ENCODE results near the gene SPNS3.

SPNS3 gene

DNA sequence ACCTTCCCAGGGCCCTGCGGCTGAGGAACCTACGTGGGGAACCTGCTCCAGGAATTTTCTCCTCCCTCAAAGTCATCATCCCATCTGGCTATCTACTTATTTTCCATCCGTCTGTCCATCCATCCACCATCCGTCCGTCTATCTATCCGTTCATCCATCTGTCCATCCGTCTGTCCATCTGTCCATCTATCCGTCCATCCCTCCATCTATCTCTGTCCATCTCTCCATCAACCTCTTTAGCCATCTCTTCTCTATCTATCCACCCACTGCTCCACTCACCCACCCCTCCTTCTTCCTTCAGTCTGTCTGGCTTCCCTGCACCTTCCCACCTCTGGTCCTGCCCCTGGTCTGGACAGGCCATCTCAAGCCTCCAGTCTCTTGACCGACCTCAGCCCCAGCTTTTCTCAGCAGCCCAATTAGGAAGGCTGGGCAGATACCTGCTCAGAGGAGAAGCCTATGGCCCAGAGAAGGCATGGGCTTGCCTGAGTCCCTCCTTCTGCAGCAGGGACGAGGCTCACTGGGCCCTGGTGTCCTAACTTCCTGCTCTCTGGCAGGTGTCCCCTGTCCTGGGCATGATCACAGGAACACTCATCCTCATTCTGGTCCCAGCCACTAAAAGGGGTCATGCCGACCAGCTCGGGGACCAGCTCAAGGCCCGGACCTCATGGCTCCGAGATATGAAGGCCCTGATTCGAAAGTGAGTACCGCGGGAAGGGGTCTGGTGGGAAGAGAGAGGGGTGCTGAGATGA is 98.4 kb downstream of the SPNS3 start:
- TF ChIP-seq, protein P1, sequence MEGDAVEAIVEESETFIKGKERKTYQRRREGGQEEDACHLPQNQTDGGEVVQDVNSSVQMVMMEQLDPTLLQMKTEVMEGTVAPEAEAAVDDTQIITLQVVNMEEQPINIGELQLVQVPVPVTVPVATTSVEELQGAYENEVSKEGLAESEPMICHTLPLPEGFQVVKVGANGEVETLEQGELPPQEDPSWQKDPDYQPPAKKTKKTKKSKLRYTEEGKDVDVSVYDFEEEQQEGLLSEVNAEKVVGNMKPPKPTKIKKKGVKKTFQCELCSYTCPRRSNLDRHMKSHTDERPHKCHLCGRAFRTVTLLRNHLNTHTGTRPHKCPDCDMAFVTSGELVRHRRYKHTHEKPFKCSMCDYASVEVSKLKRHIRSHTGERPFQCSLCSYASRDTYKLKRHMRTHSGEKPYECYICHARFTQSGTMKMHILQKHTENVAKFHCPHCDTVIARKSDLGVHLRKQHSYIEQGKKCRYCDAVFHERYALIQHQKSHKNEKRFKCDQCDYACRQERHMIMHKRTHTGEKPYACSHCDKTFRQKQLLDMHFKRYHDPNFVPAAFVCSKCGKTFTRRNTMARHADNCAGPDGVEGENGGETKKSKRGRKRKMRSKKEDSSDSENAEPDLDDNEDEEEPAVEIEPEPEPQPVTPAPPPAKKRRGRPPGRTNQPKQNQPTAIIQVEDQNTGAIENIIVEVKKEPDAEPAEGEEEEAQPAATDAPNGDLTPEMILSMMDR (IDR thresholded peaks at IDR 0.05; ENCODE audit: insufficient read depth, low read length, missing control alignments), result no peak
- H3K4me3 ChIP-seq (ENCODE audit: low read depth, low read length), result no peak overlapping the region
- DNase-seq (ENCODE audit: low read depth, low spot score), result no peak
- ChIA-PET CTCF (no interaction called here), POLR2A (no interaction called here)

DNA sequence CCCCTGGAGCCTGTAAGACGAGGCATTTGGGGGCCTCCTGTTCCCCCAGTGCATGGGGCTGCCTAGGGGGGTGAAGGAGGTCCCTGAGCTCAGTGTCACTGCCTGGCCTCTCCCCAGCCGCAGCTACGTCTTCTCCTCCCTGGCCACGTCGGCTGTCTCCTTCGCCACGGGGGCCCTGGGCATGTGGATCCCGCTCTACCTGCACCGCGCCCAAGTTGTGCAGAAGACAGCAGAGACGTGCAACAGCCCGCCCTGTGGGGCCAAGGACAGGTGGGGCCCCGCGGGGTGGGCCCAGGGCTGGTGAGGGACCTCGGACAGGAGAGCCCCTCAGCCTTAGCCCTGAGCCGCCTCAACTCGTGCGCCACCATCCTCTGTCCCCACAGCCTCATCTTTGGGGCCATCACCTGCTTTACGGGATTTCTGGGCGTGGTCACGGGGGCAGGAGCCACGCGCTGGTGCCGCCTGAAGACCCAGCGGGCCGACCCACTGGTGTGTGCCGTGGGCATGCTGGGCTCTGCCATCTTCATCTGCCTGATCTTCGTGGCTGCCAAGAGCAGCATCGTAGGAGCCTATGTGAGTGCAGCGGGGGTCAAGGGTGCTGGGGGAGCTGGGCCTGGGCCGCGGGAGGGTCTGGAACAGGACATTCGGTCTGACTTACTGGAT is 99.3 kb downstream of the SPNS3 start:
- no peak for DNase-seq (ENCODE audit: low read depth, low spot score)
- ChIA-PET POLR2A (no interaction called here), CTCF (no interaction called here)

DNA sequence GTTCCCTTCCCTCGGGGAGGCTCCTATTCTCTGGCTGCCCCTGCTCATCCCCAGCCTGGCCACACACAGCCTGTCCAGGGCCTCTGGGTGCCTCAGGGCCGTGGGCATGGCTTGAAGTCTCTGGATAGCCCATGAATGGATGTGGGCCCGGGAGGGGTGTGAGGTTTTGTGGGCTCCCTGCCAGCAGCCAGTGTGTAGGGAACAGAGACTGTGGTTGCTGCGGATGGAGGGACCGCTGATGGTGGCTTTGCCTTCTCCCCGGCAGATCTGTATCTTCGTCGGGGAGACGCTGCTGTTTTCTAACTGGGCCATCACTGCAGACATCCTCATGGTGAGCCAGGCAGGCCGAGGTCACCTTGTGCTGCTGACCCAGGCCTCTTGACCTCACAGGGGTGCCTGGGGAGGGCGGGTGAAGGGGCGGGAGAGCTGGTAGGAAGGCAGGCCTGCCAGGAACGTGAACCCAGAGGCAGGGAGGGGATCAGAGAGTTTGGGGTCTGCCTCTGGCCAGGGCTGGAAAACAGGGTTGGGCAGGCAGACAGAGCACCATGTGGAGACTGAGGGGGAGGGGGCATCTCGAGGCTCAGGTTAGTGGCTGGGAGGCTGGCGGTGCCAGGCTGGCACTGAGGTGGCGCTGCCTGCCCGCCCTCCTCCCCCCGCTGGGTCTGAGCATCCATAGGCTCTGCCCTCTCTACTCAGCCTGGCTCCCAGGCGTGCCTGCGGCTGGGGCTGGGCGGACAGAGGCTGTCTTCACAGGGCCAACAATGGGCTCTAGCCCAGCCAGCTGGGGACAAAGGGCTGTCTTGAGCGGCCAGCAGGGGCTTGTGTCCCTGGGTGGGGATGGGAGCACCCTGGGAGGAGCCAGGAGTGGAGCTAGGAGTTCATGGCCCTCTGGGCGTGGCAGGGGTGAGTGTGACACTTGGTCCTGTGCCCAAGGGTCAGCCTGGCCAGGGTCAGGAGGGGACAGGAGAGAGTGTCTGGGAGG is 100.1 kb downstream of the SPNS3 start:
- no peak overlapping the region for H3K4me3 ChIP-seq (ENCODE audit: low read depth, low read length)
- no peak for DNase-seq (ENCODE audit: low read depth, low spot score)
- TF ChIP-seq, protein P1 (IDR thresholded peaks at IDR 0.05; ENCODE audit: insufficient read depth, low read length, missing control alignments), result no peak
- ChIA-PET CTCF (no interaction called here), POLR2A (no interaction called here)

More for the DNA sequence above, 99.3 kb downstream of the SPNS3 start:
- TF ChIP-seq, protein P1 (IDR thresholded peaks at IDR 0.05; ENCODE audit: insufficient read depth, low read length, missing control alignments), result no peak
- no peak overlapping the region for H3K4me3 ChIP-seq (ENCODE audit: low read depth, low read length)

DNA sequence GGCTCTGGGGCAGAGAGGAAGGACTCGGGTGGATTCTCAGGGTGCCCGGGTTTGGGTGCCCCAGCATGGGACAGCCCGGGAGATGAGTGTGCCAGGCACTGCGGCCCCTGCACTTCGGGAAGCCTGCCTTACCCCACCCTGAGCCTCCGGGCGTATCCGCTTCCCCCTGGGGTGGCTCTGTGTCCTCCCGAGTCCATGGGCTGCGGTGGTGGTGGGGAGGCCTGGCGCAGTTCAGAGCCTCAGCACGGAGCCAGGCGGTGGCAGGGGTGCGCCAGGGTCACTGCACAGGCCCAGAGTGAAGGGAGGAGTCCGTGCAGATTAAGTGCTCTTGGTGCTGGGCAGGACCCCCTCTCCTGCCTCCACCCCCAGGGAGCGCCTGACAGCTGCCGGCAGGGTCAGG is 100.8 kb downstream of the SPNS3 start:
- DNase-seq (ENCODE audit: low read depth, low spot score), result no peak
- TF ChIP-seq, protein P1 (IDR thresholded peaks at IDR 0.05; ENCODE audit: insufficient read depth, low read length, missing control alignments), result no peak
- no peak overlapping the region for H3K4me3 ChIP-seq (ENCODE audit: low read depth, low read length)
- CTCF ChIA-PET, result interaction anchor here (0.8 kb wide), 1 partner anchor 31 kb away, joined by 3 read pairs; no protein-coding TSS in a partner anchor
- POLR2A ChIA-PET, result interaction anchor here (0.8 kb wide), 1 partner anchor 10 kb away, joined by 5 read pairs; no protein-coding TSS in a partner anchor

DNA sequence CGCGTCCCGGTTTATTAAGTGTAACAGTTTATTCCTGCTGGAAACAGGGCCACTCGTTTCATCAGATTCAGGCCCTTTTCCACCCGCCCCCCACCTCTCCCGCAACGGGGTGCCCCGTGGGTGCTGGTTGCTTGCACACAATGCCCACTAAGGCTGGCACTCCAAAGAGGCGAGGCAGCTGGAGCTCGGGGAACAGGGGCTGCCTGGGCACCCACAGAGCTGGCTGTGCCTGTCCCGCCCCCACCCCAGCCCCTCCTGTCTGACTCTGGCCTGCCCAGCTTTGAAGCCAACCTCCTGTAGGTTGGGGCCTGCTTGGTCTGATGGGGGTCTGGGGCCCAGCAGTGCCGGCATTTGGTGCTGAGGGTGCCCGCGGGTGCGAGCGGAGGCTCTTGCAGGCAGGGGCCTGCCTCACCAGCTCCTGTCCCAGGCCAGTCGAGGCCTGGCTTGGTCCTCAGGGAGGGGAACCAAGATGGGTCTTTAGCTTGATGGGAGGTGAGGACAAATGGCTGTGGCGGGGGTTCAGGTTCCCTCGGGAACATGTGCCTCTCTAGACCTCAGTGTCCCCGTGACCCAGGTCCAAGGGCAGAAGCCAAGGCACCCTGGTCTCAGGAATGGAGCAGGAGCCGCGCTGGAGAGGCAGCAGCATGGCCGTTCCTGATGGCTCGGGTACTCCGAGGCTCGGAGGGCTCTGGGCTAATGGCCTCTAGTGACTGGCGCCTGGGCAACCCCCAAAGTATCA is 101.4 kb downstream of the SPNS3 start:
- ChIA-PET CTCF (interaction anchor here (0.8 kb wide), 1 partner anchor 30 kb away, joined by 3 read pairs; no protein-coding TSS in a partner anchor), POLR2A (interaction anchor here (0.8 kb wide), 1 partner anchor 10 kb away, joined by 5 read pairs; no protein-coding TSS in a partner anchor)
- TF ChIP-seq, protein P1 (IDR thresholded peaks at IDR 0.05; ENCODE audit: insufficient read depth, low read length, missing control alignments), result no peak
- no peak for DNase-seq (ENCODE audit: low read depth, low spot score)
- H3K4me3 ChIP-seq (ENCODE audit: low read depth, low read length), result no peak overlapping the region

Measured in AG04449 (cell line).